ENCODE results near the gene CCDC85B. TPM values are rescaled to one million over a fixed set of nuclear protein-coding genes. Genes with fewer than 3 reads are reported as not detected.

CCDC85B gene
- total and polyA plus RNA-seq, 2 of the 13 experiments (the other 11 are each of a cell fraction or from before 2014, with no cell fraction given), result 8.2 to 19.5 TPM

DNA sequence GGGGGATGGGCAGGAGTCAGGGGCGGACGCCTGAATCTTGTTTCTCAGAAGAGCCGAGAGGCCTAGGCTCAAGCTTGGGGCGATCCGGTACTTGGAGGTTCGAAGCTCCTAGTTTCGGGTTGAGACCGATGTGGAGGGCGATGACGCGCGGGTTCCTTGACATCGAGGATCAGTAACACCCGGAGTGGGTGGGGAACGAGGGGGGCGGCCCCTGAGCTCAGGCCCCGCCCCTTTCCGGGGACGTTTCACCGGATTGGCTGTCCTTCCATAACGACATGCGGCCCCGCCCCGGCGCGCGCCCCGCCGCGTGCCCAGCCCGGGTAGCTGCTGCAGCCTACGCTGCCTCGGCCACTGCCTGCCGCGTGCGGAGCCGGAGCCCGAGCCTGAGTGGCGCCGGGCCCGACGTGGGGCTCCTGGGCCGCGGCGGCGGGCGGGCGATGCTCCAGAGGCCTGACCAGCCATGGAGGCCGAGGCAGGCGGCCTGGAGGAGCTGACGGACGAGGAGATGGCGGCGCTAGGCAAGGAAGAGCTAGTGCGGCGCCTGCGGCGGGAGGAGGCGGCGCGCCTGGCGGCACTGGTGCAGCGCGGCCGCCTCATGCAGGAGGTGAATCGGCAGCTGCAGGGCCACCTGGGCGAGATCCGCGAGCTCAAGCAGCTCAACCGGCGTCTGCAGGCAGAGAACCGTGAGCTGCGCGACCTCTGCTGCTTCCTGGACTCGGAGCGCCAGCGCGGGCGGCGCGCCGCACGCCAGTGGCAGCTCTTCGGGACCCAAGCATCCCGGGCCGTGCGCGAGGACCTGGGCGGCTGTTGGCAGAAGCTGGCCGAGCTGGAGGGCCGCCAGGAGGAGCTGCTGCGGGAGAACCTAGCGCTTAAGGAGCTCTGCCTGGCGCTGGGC is at the start of gene CCDC85B (continued):
- TF ChIP-seq, protein P1, sequence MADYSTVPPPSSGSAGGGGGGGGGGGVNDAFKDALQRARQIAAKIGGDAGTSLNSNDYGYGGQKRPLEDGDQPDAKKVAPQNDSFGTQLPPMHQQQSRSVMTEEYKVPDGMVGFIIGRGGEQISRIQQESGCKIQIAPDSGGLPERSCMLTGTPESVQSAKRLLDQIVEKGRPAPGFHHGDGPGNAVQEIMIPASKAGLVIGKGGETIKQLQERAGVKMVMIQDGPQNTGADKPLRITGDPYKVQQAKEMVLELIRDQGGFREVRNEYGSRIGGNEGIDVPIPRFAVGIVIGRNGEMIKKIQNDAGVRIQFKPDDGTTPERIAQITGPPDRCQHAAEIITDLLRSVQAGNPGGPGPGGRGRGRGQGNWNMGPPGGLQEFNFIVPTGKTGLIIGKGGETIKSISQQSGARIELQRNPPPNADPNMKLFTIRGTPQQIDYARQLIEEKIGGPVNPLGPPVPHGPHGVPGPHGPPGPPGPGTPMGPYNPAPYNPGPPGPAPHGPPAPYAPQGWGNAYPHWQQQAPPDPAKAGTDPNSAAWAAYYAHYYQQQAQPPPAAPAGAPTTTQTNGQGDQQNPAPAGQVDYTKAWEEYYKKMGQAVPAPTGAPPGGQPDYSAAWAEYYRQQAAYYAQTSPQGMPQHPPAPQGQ (CRISPR knock-in tag; IDR thresholded peaks at IDR 0.05; ENCODE audit: borderline replicate concordance), result no peak
- peak; percentile 80; the same call in 1 of the 2 replicates for TF ChIP-seq ZNF138 (CRISPR knock-in tag; IDR thresholded peaks at IDR 0.05; ENCODE audit: low read depth)
- peak; percentile 30; the same call in 1 of the 2 replicates for TF ChIP-seq FOXK1 (CRISPR knock-in tag; IDR thresholded peaks at IDR 0.05; ENCODE audit: borderline replicate concordance, low read depth)
- TF ChIP-seq ZNF761 (CRISPR knock-in tag; conservative IDR thresholded peaks at IDR 0.05), result peak; percentile 69
- TF ChIP-seq, protein P2, sequence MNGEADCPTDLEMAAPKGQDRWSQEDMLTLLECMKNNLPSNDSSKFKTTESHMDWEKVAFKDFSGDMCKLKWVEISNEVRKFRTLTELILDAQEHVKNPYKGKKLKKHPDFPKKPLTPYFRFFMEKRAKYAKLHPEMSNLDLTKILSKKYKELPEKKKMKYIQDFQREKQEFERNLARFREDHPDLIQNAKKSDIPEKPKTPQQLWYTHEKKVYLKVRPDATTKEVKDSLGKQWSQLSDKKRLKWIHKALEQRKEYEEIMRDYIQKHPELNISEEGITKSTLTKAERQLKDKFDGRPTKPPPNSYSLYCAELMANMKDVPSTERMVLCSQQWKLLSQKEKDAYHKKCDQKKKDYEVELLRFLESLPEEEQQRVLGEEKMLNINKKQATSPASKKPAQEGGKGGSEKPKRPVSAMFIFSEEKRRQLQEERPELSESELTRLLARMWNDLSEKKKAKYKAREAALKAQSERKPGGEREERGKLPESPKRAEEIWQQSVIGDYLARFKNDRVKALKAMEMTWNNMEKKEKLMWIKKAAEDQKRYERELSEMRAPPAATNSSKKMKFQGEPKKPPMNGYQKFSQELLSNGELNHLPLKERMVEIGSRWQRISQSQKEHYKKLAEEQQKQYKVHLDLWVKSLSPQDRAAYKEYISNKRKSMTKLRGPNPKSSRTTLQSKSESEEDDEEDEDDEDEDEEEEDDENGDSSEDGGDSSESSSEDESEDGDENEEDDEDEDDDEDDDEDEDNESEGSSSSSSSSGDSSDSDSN (CRISPR knock-in tag; IDR thresholded peaks at IDR 0.05), result peak; percentile 82
- peak; percentile 79 for TF ChIP-seq YY1 (IDR thresholded peaks at IDR 0.05; ENCODE audit: insufficient read depth, insufficient replicate concordance, low read depth, low read length)
- TF ChIP-seq THRA (CRISPR knock-in tag; IDR thresholded peaks at IDR 0.05; ENCODE audit: borderline replicate concordance), result no peak
- TF ChIP-seq, protein P3, sequence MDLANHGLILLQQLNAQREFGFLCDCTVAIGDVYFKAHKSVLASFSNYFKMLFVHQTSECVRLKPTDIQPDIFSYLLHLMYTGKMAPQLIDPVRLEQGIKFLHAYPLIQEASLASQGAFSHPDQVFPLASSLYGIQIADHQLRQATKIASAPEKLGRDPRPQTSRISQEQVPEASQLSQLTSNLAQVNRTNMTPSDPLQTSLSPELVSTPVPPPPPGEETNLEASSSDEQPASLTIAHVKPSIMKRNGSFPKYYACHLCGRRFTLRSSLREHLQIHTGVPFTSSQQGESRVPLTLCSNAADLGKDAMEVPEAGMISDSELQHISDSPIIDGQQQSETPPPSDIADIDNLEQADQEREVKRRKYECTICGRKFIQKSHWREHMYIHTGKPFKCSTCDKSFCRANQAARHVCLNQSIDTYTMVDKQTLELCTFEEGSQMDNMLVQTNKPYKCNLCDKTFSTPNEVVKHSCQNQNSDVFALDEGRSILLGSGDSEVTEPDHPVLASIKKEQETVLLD (CRISPR knock-in tag; IDR thresholded peaks at IDR 0.05; ENCODE audit: low read depth), result peak; percentile 83
- TF ChIP-seq THAP11 (CRISPR knock-in tag; IDR thresholded peaks at IDR 0.05), result peak; percentile 68
- TF ChIP-seq MATR3 (CRISPR knock-in tag; IDR thresholded peaks at IDR 0.05), result no peak
- TF ChIP-seq, protein P4, sequence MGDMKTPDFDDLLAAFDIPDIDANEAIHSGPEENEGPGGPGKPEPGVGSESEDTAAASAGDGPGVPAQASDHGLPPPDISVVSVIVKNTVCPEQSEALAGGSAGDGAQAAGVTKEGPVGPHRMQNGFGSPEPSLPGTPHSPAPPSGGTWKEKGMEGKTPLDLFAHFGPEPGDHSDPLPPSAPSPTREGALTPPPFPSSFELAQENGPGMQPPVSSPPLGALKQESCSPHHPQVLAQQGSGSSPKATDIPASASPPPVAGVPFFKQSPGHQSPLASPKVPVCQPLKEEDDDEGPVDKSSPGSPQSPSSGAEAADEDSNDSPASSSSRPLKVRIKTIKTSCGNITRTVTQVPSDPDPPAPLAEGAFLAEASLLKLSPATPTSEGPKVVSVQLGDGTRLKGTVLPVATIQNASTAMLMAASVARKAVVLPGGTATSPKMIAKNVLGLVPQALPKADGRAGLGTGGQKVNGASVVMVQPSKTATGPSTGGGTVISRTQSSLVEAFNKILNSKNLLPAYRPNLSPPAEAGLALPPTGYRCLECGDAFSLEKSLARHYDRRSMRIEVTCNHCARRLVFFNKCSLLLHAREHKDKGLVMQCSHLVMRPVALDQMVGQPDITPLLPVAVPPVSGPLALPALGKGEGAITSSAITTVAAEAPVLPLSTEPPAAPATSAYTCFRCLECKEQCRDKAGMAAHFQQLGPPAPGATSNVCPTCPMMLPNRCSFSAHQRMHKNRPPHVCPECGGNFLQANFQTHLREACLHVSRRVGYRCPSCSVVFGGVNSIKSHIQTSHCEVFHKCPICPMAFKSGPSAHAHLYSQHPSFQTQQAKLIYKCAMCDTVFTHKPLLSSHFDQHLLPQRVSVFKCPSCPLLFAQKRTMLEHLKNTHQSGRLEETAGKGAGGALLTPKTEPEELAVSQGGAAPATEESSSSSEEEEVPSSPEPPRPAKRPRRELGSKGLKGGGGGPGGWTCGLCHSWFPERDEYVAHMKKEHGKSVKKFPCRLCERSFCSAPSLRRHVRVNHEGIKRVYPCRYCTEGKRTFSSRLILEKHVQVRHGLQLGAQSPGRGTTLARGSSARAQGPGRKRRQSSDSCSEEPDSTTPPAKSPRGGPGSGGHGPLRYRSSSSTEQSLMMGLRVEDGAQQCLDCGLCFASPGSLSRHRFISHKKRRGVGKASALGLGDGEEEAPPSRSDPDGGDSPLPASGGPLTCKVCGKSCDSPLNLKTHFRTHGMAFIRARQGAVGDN (CRISPR knock-in tag; IDR thresholded peaks at IDR 0.05), result peak; percentile 91
- no peak for TF ChIP-seq PAWR (CRISPR knock-in tag; IDR thresholded peaks at IDR 0.05; ENCODE audit: borderline replicate concordance)
- no peak for TF ChIP-seq ZC3H4 (CRISPR knock-in tag; IDR thresholded peaks at IDR 0.05; ENCODE audit: borderline replicate concordance)
- no peak for TF ChIP-seq ZNF619 (CRISPR knock-in tag; IDR thresholded peaks at IDR 0.05)
- peak; percentile 54; the same call in 1 of the 2 replicates for TF ChIP-seq ZNF83 (CRISPR knock-in tag; IDR thresholded peaks at IDR 0.05; ENCODE audit: borderline replicate concordance)
- TF ChIP-seq RFXANK (CRISPR knock-in tag; IDR thresholded peaks at IDR 0.05), result no peak

Measured in HepG2 (cell line).